ENCODE measurements around the gene SF1. TPM values are rescaled to one million over a fixed set of nuclear protein-coding genes. Genes with fewer than 3 reads are reported as not detected.

Gene SF1
- total and polyA plus RNA-seq, 9 of the 15 experiments (the other 6 are each of a cell fraction or from before 2014, with no cell fraction given): 13.1 to 334 (median 111) TPM

GRCh38 chr11:64715110-64715509 is 63.2 kb downstream of the SF1 start:
- H3K4me3 ChIP-seq: no peak overlapping the region
- FAIRE-seq: no peak
- H3K4me2 ChIP-seq (ENCODE audit: insufficient read depth, low read length): no peak overlapping the region
- H3K36me3 ChIP-seq (ENCODE audit: control insufficient read depth, insufficient read depth, low read length): no peaks in the 10 kb centered on the region
- intact Hi-C loops (cut with micrococcal nuclease) (no loop called here), in situ Hi-C loops (cut with MboI) (no loop called here)
- peaks cover 29% of the 10 kb centered on the region for H4K20me1 ChIP-seq (replicated peaks; ENCODE audit: control insufficient read depth, insufficient read depth, low read length)
- H3K27me3 ChIP-seq (ENCODE audit: control insufficient read depth in 2 of 2, insufficient read depth in 2 of 2, low read length in 2 of 2): peaks cover 37 to 64% of the 10 kb centered on the region in 2 experiments
- no peaks in the 10 kb centered on the region for H3K79me2 ChIP-seq (ENCODE audit: control insufficient read depth, insufficient read depth, low read length)
- no TSS peak for BruUV-seq (replicated peaks)
- no peak overlapping the region; a peak in 1 of 4 replicates for H3K9ac ChIP-seq (ENCODE audit: insufficient read depth in 1 of 2, low read depth in 2 of 2, low read length in 2 of 2)
- no peak overlapping the region for H2AFZ ChIP-seq (ENCODE audit: low read depth, low read length)
- no peak for DNase-seq (ENCODE audit: extremely low read depth in 1 of 4, low spot score in 3 of 4)
- H3K4me1 ChIP-seq (replicated peaks in 1 of 2; ENCODE audit: control insufficient read depth in 2 of 2, insufficient read depth in 2 of 2, low read length in 2 of 2): peaks cover 12 to 44% of the 10 kb centered on the region in 2 experiments
- POLR2A ChIA-PET: interaction anchor here (1.3 kb wide), 2 partner anchors 11 to 16 kb away, joined by 4 read pairs; no protein-coding TSS in a partner anchor
- CTCF ChIA-PET (ENCODE audit: low intra/inter-chr PET ratio): interaction anchor here (0.6 kb wide), 1 partner anchor 64 kb away, joined by 4 read pairs; no protein-coding TSS in a partner anchor
- ATAC-seq: no peak
- H3K9me3 ChIP-seq (replicated peaks; ENCODE audit: control insufficient read depth, insufficient read depth, low read depth, low read length): no peaks in the 10 kb centered on the region; the same call in 1 of the 2 replicates
- WGBS (ENCODE audit: insufficient coverage, low coverage, missing lambda C conversion rate): 0% methylated on average over 5 of the region's 5 CpGs
- H3K9me1 ChIP-seq (ENCODE audit: control insufficient read depth, insufficient read depth, low read length): no peaks in the 10 kb centered on the region
- no peak overlapping the region for H3K27ac ChIP-seq (ENCODE audit: extremely low read depth, low read depth, low read length)
- TF ChIP-seq ZNF512 (tag; IDR thresholded peaks at IDR 0.05) (no peak), ZBTB34 (CRISPR knock-in tag; IDR thresholded peaks at IDR 0.05) (no peak), CC2D1A (IDR thresholded peaks at IDR 0.05) (no peak), ZNF280B (CRISPR knock-in tag; IDR thresholded peaks at IDR 0.05) (no peak), RUNX1 (IDR thresholded peaks at IDR 0.05; ENCODE audit: low read depth) (no peak), ZNF347 (CRISPR knock-in tag; IDR thresholded peaks at IDR 0.05; ENCODE audit: low read depth) (no peak), CHD2 (IDR thresholded peaks at IDR 0.05; ENCODE audit: low read depth, low read length) (no peak), FOXP4 (CRISPR knock-in tag; IDR thresholded peaks at IDR 0.05; ENCODE audit: borderline replicate concordance) (no peak), CBFA2T3 (IDR thresholded peaks at IDR 0.05) (no peak), ARID4B (CRISPR knock-in tag; IDR thresholded peaks at IDR 0.05) (no peak), SRSF1 (IDR thresholded peaks at IDR 0.05; ENCODE audit: low read depth, low read length) (no peak)

Data from K562 (cell line).